ENCODE measurements around the gene LECT2.

GRCh38 chr5:135976216-135976615 lies 21.4 kb upstream of the LECT2 start:
- TF ChIP-seq EZH2 (optimal IDR thresholded peaks at IDR 0.05; ENCODE audit: low read depth, low read length) = no peak
- no peak for TF ChIP-seq CTCF (IDR thresholded peaks at IDR 0.05; ENCODE audit: low read length)
- TF ChIP-seq EZH2phosphoT487 (IDR thresholded peaks at IDR 0.05; ENCODE audit: low read length) = no peak

All from MM.1S (cell line).